Pulmonary artery endothelial cell (primary cell): ENCODE results near the gene RPS4Y2. TPM values are rescaled to one million over a fixed set of nuclear protein-coding genes. Genes with fewer than 3 reads are reported as not detected.

Experiments used
- DNase-seq: peaks from one replicate; pipeline ENCODE4 v3.0.0-alpha.2; 2011; ENCODE audit warnings: low read depth, low spot score
- total RNA-seq: library from RNA; depleted of rRNA; stranded (reverse); fragments of >200 nt; gene quantifications from 2 replicates; pipeline ENCODE4 v1.2.3, GENCODE V29; 2014

The RPS4Y2 gene
- total RNA-seq, result not detected in 2 replicates

GRCh38 chrY:20755808-20756207, at the start of gene RPS4Y2:
Gene RPS4Y2 (plus strand): TSS chrY:20756108. CDS start chrY:20756164, 56 bp downstream.
- no peak for DNase-seq

GRCh38 chrY:20714391-20714790, 41.5 kb upstream of the RPS4Y2 start:
- DNase-seq, result no peak

GRCh38 chrY:20726184-20726907, 29.6 kb upstream of the RPS4Y2 start:
- DNase-seq, result no peak

GRCh38 chrY:20735200-20735599, 20.7 kb upstream of the RPS4Y2 start:
- no peak for DNase-seq

- no peak for DNase-seq
Measured at GRCh38 chrY:20739806-20740205, 16.1 kb upstream of the RPS4Y2 start.

GRCh38 chrY:20740609-20741008, 15.3 kb upstream of the RPS4Y2 start:
- no peak for DNase-seq

- no peak for DNase-seq
Measured at GRCh38 chrY:20745060-20745459, 10.8 kb upstream of the RPS4Y2 start.

- DNase-seq, result no peak
Measured at GRCh38 chrY:20746919-20747318, 9.0 kb upstream of the RPS4Y2 start.

- no peak for DNase-seq
Measured at GRCh38 chrY:20763869-20764268, 8.0 kb downstream of the RPS4Y2 start.

- no peak for DNase-seq
Measured at GRCh38 chrY:20765117-20765516, 9.2 kb downstream of the RPS4Y2 start.

- no peak for DNase-seq
Measured at GRCh38 chrY:20770755-20771154, 14.8 kb downstream of the RPS4Y2 start.

- DNase-seq, result no peak
Measured at GRCh38 chrY:20776104-20776503, 20.2 kb downstream of the RPS4Y2 start.

- DNase-seq, result no peak
Measured at GRCh38 chrY:20780104-20780654, 24.3 kb downstream of the RPS4Y2 start.

GRCh38 chrY:20780776-20781175, 24.9 kb downstream of the RPS4Y2 start:
- DNase-seq, result no peak

GRCh38 chrY:20781408-20781807, 25.5 kb downstream of the RPS4Y2 start:
- no peak for DNase-seq

GRCh38 chrY:20784965-20785364, 29.1 kb downstream of the RPS4Y2 start:
- DNase-seq, result no peak

GRCh38 chrY:20787076-20787475, 31.2 kb downstream of the RPS4Y2 start:
- no peak for DNase-seq

GRCh38 chrY:20798351-20799049, 42.6 kb downstream of the RPS4Y2 start:
- no peak for DNase-seq

GRCh38 chrY:20802659-20803058, 46.8 kb downstream of the RPS4Y2 start:
- no peak for DNase-seq

GRCh38 chrY:20806243-20806642, 50.3 kb downstream of the RPS4Y2 start:
- no peak for DNase-seq

GRCh38 chrY:20813459-20813858, 57.6 kb downstream of the RPS4Y2 start:
- DNase-seq, result no peak

GRCh38 chrY:20814794-20815193, 58.9 kb downstream of the RPS4Y2 start:
- DNase-seq, result no peak

- DNase-seq, result no peak
Measured at GRCh38 chrY:20817067-20817466, 61.2 kb downstream of the RPS4Y2 start.
